Measurements from ENCODE around the gene NUDT22.

The NUDT22 gene

DNA sequence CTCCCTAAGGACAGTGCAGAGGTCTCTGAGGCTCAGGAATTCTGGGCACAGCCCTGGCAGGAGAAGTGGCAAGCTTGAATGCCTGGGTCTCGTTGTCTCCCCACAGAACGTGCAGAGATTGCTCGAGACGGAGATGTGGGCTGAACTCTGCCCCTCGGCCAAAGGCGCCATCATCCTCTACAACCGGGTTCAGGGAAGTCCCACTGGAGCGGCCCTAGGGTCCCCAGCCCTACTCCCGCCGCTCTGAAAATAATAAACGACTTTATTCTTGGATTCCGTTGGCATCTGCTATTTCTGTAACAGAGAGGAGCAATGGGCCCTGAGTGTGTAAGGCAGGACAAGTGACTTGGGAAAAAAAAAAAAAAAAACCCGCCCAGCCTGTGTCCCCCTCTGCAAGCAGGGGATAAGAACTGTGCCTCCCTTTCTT is 3.7 kb downstream of the NUDT22 start:
- DNase-seq, result no peak

DNA sequence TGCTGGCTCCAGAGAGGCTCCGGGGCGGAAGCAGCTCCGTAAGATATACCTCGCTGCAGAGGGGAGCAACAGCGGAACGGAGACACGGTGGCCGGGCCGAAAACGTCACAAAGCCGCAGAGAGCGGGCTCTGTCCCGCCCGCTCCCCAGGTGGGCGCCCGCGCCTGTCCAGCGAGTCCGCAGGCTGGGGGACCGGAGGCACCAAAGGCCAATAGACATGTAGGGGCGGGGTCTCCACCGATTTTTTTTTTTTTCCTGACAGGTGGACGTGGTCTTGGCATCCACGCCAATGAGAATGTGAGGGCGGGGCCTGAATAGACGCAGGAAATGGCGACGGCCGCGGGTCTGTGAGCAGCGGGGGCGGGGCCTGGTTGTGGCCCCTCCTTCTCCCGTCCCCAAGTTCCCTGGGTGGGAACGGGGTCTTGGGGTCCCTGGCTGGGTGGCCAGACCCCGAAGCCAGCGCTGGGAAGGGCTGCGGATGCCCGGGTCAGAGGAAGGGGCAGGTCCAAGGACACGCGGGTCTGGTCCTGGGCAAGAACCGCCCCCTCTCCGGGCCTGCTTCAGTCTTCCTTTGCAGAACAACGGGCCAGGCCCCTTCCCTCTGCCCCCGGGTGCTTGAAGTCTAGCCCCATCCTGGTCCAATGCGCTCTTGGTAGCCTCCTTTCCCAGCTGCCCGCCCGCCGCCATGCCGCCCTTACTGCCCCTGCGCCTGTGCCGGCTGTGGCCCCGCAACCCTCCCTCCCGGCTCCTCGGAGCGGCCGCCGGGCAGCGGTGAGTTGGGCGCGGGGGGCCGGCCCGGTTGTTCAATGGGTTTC is 4.3 kb downstream of the NUDT22 start, which contains the start of gene DNAJC4:
Gene DNAJC4 (plus strand): TSS at position 378 of the 814 bp plus-strand sequence. CDS start 307 bp downstream, at position 685.
- DNase-seq, result peak; percentile 97

DNA sequence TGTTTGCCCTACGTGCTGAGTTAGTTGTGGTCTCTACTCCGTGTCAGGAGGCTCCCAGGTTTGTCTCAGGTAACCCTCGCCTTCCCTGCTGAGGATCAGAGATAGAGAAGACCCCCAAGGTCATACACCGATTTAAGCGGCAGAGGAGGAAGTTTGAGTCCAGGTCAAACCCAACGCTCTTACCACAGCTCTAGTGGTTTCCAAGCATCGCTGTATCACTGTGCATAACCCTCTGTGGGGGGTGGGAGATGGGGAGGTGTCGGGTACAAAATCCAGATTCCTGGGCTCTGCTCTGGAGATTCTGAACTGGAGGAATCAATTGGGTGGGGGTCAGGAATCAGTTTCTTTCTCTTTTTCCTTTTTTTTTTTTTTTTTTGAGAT is 4.9 kb downstream of the NUDT22 start:
- DNase-seq, result no peak

DNA sequence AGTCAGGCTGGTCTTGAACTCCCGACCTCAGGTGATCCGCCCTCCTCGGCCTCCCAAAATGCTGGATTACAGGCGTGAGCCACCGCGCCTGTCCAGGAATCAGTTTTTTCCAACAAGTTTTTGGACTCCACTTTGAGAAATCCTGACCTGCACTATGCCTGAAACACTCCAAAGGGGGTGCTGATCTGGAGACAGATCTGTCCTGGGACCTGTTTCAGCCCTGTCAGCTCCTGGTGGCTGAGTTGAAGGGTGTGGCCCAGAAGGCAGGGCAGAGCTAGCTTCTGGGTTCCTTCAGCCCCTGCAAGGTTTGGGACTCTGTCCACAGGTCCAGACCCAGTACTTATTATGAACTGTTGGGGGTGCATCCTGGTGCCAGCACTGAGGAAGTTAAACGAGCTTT is 5.5 kb downstream of the NUDT22 start:
- DNase-seq, result no peak

DNA sequence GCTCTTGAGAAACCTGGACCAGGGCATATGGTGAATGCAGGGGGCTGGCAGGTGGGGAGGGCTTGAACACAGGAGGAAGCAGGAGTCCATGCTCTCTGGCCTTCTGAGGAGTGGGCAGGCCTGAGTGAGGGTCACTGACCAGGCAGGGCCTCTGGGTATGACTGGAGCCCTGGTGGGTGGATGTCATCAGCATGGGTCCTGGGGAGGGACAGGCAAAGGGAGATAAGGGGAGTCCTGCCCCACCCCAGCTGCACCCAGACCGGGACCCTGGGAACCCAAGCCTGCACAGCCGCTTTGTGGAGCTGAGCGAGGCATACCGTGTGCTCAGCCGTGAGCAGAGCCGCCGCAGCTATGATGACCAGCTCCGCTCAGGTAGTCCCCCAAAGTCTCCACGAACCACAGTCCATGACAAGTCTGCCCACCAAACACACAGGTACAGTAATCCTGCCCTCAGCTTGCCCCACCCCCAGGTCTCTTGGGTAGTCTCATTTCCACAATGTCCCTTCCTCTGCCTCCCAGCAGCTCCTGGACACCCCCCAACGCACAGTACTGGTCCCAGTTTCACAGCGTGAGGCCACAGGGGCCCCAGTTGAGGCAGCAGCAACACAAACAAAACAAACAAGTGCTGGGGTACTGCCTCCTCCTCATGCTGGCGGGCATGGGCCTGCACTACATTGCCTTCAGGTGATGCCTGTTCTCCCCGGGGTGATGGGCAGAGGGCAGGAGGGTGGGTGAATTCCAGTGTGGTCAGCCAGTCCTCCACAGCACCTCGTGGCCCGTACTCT is 6.3 kb downstream of the NUDT22 start:
- no peak for DNase-seq

DNA sequence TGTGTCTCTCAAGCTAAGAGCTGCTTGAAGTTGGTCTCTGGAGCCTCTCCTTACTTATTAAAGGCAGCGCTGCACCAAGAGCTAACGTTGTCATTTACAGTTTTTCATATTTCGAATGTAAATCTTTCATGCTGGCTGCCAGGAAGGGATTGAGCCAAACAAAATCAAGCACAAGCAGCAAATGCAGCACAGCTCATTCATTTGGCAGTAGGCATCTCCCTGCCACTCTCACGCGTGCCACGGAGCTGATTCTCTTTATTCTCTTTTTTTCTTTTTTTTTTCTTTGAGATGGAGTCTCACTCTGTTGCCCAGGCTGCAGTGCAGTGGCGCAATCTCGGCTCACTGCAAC is 6.9 kb downstream of the NUDT22 start:
- DNase-seq, result no peak

DNA sequence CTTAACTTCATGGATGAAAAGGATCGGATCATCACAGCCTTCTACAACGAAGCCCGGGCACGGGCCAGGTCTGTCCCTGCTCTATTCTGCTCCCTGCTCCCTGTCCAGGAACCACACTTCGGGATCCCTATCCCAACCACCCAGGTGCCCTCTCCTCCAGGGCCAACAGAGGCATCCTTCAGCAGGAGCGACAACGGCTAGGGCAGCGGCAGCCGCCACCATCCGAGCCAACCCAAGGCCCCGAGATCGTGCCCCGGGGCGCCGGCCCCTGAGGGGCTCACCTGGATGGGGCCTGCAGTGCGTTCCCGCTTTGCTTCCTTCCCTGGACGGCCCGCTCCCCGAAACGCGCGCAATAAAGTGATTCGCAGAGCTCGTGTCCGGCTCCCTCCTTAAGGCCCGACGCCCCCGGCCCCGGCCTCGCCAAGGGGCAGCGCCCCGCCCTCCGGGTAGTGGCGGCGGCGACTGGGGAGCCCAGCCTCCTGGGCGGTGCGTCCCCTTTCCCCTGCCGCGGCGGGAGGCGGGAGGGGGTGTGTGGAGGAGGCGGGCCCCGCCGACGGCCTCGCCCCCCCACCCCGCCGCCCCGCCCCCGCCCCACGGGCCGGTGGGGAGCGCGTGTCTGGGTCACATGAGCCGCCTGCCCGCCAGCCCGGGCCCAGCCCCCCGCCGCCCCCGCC is 8.0 kb downstream of the NUDT22 start, which contains the start of gene VEGFB:
Gene VEGFB (plus strand): TSS at position 672 of the 674 bp plus-strand sequence. CDS start 250 bp downstream, outside the sequence.
- DNase-seq, result peak; percentile 83

DNA sequence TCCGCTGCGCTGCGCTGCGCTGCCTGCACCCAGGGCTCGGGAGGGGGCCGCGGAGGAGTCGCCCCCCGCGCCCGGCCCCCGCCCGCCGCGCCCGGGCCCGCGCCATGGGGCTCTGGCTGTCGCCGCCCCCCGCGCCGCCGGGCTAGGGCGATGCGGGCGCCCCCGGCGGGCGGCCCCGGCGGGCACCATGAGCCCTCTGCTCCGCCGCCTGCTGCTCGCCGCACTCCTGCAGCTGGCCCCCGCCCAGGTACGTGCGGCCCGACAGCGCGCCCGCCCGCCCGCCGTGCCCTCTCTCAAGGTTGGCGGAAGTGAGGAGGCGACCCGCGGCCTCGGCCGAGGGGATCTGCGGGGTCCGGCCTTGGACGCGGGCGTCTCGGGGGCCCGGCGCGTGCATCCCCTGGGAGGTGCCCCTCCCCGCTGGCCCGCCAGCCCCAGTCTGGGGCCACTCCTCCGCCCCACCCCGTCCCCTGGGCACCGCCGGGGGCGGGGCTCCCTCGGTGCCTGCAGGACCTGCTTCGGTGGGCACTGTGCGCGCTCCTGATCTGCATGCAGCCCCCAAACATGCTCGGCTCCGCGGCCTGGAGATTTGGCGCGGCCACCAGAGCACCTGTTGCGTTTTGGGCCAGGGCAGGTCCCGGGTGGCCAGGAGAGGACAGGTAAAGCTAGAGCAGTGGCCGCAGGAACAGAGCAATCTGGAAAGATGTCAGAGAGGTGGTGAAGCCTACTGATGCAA is 8.7 kb downstream of the NUDT22 start:
- DNase-seq, result peak; percentile 56

DNA sequence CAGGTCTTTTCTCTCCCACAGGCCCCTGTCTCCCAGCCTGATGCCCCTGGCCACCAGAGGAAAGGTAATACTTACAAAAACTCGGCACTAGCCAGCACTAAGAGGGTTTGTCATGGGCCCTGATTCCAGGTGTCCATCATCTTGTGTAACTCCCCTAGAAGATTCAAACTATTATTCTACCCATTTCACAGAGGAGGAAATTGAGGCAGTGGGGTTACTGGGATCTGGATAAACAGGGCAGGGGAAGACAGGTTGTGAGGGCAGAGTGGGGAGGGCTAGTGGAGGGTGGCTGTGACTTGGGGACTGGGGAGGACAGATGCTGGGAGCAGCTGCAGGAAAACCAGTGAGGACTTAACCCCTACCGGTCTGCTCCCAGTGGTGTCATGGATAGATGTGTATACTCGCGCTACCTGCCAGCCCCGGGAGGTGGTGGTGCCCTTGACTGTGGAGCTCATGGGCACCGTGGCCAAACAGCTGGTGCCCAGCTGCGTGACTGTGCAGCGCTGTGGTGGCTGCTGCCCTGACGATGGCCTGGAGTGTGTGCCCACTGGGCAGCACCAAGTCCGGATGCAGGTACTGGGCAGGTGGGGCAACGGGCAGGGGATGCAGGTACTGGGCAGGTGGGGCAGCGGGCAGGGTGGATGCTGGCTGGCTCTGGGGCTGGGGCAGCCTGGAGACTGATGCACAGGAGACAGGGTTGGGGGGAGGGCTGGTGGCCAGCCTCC is 9.5 kb downstream of the NUDT22 start:
- DNase-seq, result no peak

DNA sequence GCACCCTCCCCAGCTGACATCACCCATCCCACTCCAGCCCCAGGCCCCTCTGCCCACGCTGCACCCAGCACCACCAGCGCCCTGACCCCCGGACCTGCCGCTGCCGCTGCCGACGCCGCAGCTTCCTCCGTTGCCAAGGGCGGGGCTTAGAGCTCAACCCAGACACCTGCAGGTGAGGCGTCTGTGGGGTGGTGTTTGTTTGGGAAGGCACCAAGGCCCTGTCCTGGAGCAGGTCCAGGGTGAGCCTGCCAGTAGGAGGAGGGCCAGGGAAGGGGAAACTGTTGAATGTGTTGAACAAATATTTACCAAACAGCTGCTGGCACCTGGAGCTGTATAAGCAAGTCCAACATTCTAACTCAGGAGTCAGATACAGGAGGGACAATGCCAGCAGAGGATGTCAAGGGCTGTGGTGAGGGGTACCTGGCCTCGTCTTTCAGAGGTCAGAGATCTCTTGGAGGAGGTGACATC is 11.4 kb downstream of the NUDT22 start:
- DNase-seq, result peak; percentile 88

DNA sequence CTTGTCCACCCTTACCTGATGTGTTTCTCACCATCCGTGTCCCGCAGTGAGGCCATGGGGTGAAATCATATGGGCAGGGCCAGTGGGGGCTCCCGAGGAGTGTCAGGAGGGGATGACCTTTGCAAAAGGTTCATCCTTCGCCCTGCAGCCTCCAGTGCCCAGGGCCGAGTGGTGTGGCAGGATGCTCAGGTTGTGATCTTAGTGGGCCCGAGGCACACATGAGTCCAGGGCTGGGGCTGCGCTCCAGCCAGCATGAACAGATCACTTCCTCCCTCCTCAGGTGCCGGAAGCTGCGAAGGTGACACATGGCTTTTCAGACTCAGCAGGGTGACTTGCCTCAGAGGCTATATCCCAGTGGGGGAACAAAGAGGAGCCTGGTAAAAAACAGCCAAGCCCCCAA is 12.0 kb downstream of the NUDT22 start:
- DNase-seq, result no peak

DNA sequence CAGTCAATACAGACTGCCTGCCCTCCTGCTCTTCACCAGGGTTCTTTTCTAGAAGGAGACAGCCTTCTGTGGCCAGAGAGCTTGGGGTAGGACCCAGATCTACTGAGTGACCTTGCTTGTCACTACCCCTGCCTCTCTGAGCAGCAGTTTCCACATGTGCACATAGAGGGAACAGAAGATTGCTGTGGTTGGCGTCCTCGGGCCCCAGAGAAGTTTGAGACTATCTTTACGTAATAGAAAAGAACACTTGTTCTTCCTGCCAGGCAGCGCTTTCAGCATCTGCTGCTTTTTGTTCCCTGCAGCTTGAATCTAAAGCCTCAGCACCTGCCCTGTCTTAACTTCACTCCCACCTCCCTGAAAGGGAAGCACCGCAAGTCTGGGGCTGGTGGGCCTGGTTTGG is 12.9 kb downstream of the NUDT22 start:
- DNase-seq, result no peak

DNA sequence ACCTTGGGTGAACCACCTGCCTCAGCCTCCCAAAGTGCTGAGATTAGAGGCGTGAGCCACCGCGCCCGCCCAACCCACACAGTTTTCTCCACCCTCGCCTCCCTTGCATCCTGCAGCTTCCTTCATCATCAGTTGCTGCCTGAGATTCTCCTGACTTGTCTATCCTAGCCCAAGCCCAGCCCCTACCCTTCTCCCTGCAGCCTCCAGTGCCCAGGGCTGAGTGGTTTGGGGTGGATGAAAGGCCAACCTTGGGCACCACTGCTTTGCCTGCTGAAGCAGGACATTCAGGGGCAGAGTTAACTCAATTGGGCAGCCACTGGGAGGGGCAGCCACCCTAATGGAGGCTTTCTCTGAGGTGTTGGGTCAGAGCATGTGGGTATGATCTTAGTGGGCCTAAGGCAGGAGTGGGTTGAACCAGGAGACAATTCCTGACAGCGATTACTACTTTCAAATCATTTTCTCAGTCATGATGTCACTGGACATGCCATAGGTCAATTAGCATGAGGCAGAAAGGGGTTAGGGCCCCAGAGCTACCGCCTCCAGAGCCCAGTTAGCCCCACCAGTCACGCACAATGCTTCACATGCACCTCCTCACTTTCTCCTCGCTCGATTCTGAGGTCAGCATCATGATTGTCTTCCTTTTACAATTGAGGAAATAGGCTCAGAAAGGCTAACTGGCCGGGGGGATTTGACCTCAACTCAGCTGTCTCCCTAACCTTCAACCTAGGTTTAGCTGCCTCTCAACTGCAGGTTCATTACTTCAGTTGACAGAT is 13.8 kb downstream of the NUDT22 start:
- DNase-seq, result no peak

DNA sequence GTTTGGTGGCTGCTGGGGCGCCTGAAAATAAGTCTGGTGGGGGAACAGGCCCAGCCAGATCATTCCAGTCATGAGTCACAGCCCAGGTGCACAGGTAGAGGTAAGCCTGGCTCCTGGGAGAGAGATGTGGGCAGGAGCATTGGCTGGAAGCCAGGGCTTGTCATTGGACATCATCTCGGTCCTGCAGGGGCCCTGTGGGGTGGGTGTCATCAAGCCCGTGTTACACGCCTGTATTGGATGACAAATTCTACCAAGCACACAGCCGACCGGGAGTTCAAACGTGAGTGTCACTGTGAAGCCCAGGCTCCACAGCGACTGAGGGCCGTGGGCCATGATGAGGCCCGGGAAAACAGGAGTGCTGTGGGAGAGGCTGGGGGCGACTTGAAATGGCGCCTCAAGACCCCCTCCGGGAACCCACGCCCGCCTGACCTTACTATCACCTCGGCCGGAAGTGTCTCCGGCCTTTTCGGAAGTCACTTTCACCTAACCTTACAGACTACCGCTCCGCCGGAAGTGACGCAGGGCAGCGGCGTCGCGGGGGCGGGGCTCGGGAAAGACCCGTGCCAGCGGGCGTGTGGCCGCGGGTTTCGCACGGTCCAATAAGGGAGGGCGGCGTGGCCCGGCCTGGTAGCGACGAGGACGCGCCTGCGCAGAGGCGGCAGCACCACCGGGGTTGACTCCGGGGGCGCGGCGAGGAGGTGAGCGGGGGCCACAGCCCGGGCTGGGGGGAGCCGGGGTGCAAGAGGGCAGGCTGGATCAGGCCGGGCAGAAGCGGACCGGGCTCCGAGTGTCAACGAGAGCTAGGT is 14.6 kb downstream of the NUDT22 start, which contains the start of gene FKBP2:
Gene FKBP2 (plus strand): TSS at position 661 of the 806 bp plus-strand sequence. CDS start 1,293 bp downstream, outside the sequence.
- DNase-seq, result peak; percentile 98

DNA sequence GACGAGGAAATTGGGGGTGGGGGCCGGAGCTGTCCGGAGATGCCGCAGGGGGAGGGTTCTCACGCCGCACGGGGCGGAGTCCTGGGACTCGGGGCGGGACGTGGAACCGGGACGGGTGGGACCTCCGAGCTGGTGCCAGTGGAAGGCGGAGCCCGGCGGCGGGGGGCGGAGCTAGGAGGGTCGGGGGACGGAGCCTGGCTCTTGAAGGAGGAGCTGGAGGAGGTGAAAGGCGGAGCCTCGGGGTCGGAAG is 15.1 kb downstream of the NUDT22 start:
- DNase-seq, result peak; percentile 99

DNA sequence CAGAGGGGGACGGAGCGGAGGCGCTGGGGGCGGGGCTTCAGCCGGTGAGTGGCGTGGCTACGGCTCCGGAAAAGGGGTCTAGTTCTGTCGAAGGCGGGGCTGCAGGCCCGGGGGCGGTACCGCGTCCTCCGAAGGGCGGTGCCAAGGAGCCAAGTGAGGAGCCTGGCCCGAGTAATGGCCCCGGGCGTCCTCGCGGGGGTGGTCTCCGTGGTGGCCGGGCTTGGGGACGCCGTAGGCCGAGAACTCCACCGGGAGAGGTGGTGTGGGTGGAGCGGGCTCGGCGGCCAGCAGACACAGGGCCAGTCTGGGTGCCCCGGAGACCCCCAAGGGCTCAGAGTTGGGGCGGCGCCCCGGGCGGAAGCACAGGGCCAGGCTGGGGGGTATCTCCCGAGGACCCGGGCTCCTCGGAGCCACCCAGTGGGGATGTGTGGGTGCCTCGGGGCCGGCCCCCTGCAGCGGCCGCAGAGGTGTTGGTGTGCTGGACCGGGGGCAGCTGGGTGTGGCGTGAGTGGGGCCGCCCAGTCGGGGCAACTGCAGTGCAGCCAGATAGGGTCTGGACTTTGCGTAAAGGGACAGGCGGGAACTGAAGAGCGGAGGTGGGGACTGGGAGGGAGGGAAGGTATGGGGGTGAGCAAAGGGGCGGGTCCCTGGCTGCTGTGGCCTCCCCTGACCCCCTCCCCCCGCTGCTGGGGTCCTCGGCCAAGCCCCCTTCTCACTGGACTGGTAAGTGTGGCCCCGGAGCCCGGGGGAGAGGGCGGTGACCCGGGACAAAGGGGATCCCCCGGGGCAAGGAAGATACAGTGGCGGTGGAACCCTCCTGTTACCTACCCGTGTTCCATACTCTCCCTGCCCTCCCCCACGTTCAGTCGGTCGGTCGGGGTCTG is 15.7 kb downstream of the NUDT22 start:
- DNase-seq, result peak; percentile 21

DNA sequence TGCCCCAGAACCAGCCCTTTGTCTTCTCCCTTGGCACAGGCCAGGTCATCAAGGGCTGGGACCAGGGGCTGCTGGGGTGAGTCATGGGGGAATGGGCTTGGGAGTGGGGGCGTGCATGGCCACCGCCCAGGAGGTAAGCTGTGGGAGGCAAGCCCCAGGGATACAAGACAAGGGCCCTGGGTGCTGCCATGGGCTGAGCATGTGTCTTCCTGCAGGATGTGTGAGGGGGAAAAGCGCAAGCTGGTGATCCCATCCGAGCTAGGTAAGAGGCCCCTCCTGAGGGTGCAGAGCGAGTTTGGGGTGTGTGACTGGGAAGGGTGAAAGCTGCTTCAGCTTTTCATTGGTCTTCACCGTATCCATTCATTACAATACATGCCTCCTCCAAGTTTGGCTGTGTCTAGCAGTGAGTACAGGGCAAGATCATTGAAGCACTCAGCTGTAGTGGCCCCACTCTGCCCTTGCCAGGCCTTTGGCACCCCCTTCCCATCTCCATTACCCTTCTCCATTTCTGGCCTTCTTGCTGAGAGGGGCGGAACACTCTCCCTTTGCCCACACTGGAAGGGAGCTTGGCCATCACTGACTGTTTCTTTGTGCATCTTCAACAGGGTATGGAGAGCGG is 17.3 kb downstream of the NUDT22 start:
- no peak for DNase-seq

DNA sequence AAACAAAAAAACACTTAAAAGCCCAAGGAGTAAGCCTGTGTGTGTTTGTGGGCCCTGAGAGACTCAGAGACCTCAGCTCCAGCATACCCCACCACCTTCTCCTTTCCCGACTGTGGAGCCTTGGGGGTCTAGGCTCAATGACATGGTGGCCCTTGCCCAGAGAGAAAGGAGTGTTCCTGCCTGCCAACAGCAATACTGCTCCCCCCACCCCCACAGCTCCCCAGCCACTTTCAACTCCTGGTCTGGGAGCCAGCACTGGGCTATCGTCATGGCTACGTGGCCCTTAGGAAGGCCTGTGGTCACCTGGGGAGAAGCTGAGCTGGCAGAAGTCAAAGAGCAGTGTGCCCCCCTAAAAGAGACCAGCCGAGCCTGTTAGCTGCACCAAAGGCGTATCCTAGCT is 18.0 kb downstream of the NUDT22 start:
- no peak for DNase-seq

DNA sequence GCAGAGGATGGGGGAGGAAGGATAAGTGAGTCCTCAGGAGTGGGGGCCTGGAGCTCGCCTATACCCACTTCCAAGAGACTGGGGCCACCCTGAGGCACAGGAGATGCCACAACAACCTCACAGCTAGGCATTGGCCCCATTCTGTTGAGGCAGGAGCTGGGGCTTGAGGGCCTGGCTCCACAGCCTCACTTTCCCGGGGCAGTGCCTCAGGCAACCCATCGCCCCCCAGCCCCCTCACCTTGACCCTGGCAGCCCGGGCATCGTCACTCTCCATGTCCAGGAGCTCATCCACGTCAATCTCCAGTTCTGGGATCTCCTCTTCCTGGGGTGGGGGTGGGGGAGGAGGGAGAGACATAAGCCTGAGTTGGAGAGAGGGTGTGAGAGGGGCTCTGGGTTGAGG is 18.9 kb downstream of the NUDT22 start:
- no peak for DNase-seq

Data from NCI-H345 (cell line).